GM19025 (cell line): Measurements from ENCODE around the gene PARP12.

Experiments used
- ATAC-seq: cut with Tn5 transposase; IDR thresholded peaks from one replicate; pipeline ENCODE4 v1.9.1; 2021; ENCODE audit warnings: mild to moderate bottlenecking, low read depth, moderate library complexity; ENCODE audit not compliant: unreplicated experiment

The PARP12 gene

GRCh38 chr7:140036224-140036962 is 26.4 kb downstream of the PARP12 start:
- ATAC-seq: no peak

GRCh38 chr7:140035400-140036223 is 27.1 kb downstream of the PARP12 start:
- no peak for ATAC-seq

GRCh38 chr7:140034421-140034820 is 28.3 kb downstream of the PARP12 start:
- ATAC-seq: no peak

- no peak for ATAC-seq
Measured at GRCh38 chr7:140033779-140034363, 28.9 kb downstream of the PARP12 start.

GRCh38 chr7:140033036-140033435 is 29.7 kb downstream of the PARP12 start:
- ATAC-seq: no peak

GRCh38 chr7:140031364-140031763 is 31.4 kb downstream of the PARP12 start:
- ATAC-seq: no peak

- ATAC-seq: no peak
Measured at GRCh38 chr7:140029072-140029471, 33.7 kb downstream of the PARP12 start.

- ATAC-seq: no peak
Measured at GRCh38 chr7:140028311-140028710, 34.4 kb downstream of the PARP12 start.

GRCh38 chr7:140027858-140028257 is 34.9 kb downstream of the PARP12 start:
- no peak for ATAC-seq

GRCh38 chr7:140026935-140027334 is 35.8 kb downstream of the PARP12 start:
- ATAC-seq: no peak

- no peak for ATAC-seq
Measured at GRCh38 chr7:140025814-140026433, 36.8 kb downstream of the PARP12 start.

- no peak for ATAC-seq
Measured at GRCh38 chr7:140025241-140025640, 37.5 kb downstream of the PARP12 start.

GRCh38 chr7:140024585-140024984 is 38.2 kb downstream of the PARP12 start:
- no peak for ATAC-seq

GRCh38 chr7:140023728-140024127 is 39.0 kb downstream of the PARP12 start:
- ATAC-seq: no peak

- no peak for ATAC-seq
Measured at GRCh38 chr7:140022582-140023211, 40.1 kb downstream of the PARP12 start.

- no peak for ATAC-seq
Measured at GRCh38 chr7:140021603-140022002, 41.1 kb downstream of the PARP12 start.

- no peak for ATAC-seq
Measured at GRCh38 chr7:140019606-140020005, 43.1 kb downstream of the PARP12 start.

GRCh38 chr7:140019172-140019571 is 43.6 kb downstream of the PARP12 start:
- no peak for ATAC-seq

- ATAC-seq: no peak
Measured at GRCh38 chr7:140018125-140019043, 44.4 kb downstream of the PARP12 start.
